Astrocyte (in vitro differentiated cells and primary cell): ENCODE measurements around the gene HOXA2. TPM values are rescaled to one million over a fixed set of nuclear protein-coding genes. Genes with fewer than 3 reads are reported as not detected.

Experiments
- DNase-seq: peaks from one replicate; pipeline ENCODE4 v3.0.0-alpha.2; 2010; ENCODE audit warnings: low read depth
- FAIRE-seq: peaks from 2 replicates; lab custom pipeline; 2011; peaks lifted over from hg19 to GRCh38; lab: Jason Lieb, UNC
- H2AFZ ChIP-seq: 2 replicates; pipeline ENCODE4 v1.6.0; 2012; ENCODE audit warnings: low read depth, low read length, inconsistent platforms
- H3K27ac ChIP-seq: 2 replicates; pipeline ENCODE4 v1.5.1; 2011; ENCODE audit warnings: low read depth, low read length, inconsistent platforms
- H3K27me3 ChIP-seq: 2 replicates; pipeline ENCODE4 v1.6.0; 2011; ENCODE audit warnings: low read length, inconsistent platforms; ENCODE audit not compliant: insufficient read depth
- H3K36me3 ChIP-seq: 2 replicates; pipeline ENCODE4 v1.5.1; 2011; ENCODE audit warnings: low read length, inconsistent platforms; ENCODE audit not compliant: insufficient read depth
- H3K4me1 ChIP-seq: 2 replicates; pipeline ENCODE4 v1.5.1; 2011; ENCODE audit warnings: low read length, inconsistent platforms; ENCODE audit not compliant: insufficient read depth
- H3K4me2 ChIP-seq: 2 replicates; pipeline ENCODE4 v1.6.0; 2012; ENCODE audit warnings: low read length, inconsistent platforms
- H3K4me3 ChIP-seq: 2 replicates; pipeline ENCODE4 v1.5.1; 2011; ENCODE audit warnings: low read depth, mild to moderate bottlenecking, low read length, inconsistent platforms; ENCODE audit not compliant: insufficient read depth
- H3K79me2 ChIP-seq: 2 replicates; pipeline ENCODE4 v1.6.0; 2012; ENCODE audit warnings: mild to moderate bottlenecking, low read length, inconsistent platforms; ENCODE audit not compliant: insufficient read depth
- H3K9ac ChIP-seq: 2 replicates; pipeline ENCODE4 v1.6.0; 2012; ENCODE audit warnings: mild to moderate bottlenecking, low read length, inconsistent platforms
- H3K9me3 ChIP-seq: 2 replicates; pipeline ENCODE4 v1.5.1; 2012; ENCODE audit warnings: low read depth, mild to moderate bottlenecking, low read length, inconsistent platforms; ENCODE audit not compliant: insufficient read depth
- H4K20me1 ChIP-seq: 2 replicates; pipeline ENCODE4 v1.6.0; 2012; ENCODE audit warnings: low read length, inconsistent platforms; ENCODE audit not compliant: insufficient read depth
- H3K27ac Mint-ChIP-seq: one replicate; pipeline ENCODE4 v1.8.0; 2021; ENCODE audit warnings: mild to moderate bottlenecking, mixed read lengths; ENCODE audit not compliant: unreplicated experiment
- H3K27me3 Mint-ChIP-seq: one replicate; pipeline ENCODE4 v1.8.0; 2021; ENCODE audit warnings: low read depth, mixed read lengths; ENCODE audit not compliant: unreplicated experiment
- H3K36me3 Mint-ChIP-seq: one replicate; pipeline ENCODE4 v1.8.0; 2021; ENCODE audit warnings: low read depth, mixed read lengths; ENCODE audit not compliant: unreplicated experiment
- H3K4me1 Mint-ChIP-seq: one replicate; pipeline ENCODE4 v1.8.0; 2021; ENCODE audit warnings: low read depth, mixed read lengths; ENCODE audit not compliant: unreplicated experiment
- H3K4me3 Mint-ChIP-seq: one replicate; pipeline ENCODE4 v1.8.0; 2021; ENCODE audit warnings: mild to moderate bottlenecking, moderate library complexity, mixed read lengths; ENCODE audit not compliant: unreplicated experiment
- H3K9me3 Mint-ChIP-seq: one replicate; pipeline ENCODE4 v1.8.0; 2021; ENCODE audit warnings: mild to moderate bottlenecking, mixed read lengths; ENCODE audit not compliant: unreplicated experiment
- EZH2 ChIP-seq: IDR thresholded peaks from 2 replicates; pipeline ENCODE4 v1.6.1; 2012; ENCODE audit warnings: mild to moderate bottlenecking, low read length, inconsistent platforms; ENCODE audit not compliant: insufficient read depth
- total RNA-seq: library from RNA; stranded (reverse); gene quantifications from 2 replicates; pipeline ENCODE4 v1.2.1, GENCODE V29; 2021
- TF ChIP-seq, protein P1 (sequence below): IDR thresholded peaks from 2 replicates; pipeline ENCODE4 v1.5.1; 2011; ENCODE audit warnings: low read depth, mild to moderate bottlenecking, inconsistent platforms, low read length, moderate library complexity; ENCODE audit not compliant: insufficient read depth

Gene HOXA2
- total RNA-seq, 1 donor from 2014 or later, result not detected

DNA sequence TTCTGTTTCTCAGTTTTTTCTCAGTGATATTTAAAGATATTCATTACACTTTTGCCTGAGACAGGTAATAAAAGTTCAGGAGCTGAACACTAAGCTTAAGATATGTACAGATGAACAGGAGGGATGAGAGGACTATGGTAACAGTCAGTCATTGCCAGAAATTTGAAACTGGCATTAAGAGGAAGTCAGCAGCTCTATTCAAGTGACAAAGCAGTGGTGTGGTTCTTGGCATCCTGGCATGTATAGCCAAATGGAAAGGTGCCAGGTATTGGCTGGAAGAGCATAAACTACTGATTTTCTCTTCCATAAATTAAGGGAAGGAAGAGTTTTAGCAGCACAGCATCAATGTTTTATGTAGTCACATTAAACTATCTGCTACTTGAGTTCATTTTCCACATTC is 29.4 kb downstream of the HOXA2 start:
- DNase-seq (no peak), FAIRE-seq (no peak)
- TF ChIP-seq EZH2, result no peak
- TF ChIP-seq, protein P1, sequence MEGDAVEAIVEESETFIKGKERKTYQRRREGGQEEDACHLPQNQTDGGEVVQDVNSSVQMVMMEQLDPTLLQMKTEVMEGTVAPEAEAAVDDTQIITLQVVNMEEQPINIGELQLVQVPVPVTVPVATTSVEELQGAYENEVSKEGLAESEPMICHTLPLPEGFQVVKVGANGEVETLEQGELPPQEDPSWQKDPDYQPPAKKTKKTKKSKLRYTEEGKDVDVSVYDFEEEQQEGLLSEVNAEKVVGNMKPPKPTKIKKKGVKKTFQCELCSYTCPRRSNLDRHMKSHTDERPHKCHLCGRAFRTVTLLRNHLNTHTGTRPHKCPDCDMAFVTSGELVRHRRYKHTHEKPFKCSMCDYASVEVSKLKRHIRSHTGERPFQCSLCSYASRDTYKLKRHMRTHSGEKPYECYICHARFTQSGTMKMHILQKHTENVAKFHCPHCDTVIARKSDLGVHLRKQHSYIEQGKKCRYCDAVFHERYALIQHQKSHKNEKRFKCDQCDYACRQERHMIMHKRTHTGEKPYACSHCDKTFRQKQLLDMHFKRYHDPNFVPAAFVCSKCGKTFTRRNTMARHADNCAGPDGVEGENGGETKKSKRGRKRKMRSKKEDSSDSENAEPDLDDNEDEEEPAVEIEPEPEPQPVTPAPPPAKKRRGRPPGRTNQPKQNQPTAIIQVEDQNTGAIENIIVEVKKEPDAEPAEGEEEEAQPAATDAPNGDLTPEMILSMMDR, result no peak
- no peaks in the 10 kb centered on the region for H4K20me1 ChIP-seq
- no peaks in the 10 kb centered on the region for H3K9me3 Mint-ChIP-seq
- H3K4me2 ChIP-seq, result no peak overlapping the region
- H3K4me3 ChIP-seq, result no peak overlapping the region
- no peaks in the 10 kb centered on the region for H3K79me2 ChIP-seq
- no peak overlapping the region for H3K27ac ChIP-seq
- no peaks in the 10 kb centered on the region for H3K36me3 ChIP-seq
- no peaks in the 10 kb centered on the region for H3K36me3 Mint-ChIP-seq
- H3K4me3 Mint-ChIP-seq, result no peak overlapping the region
- no peaks in the 10 kb centered on the region for H3K4me1 Mint-ChIP-seq
- H3K9ac ChIP-seq, result no peak overlapping the region
- no peaks in the 10 kb centered on the region for H3K27me3 ChIP-seq
- H3K27ac Mint-ChIP-seq, result no peak overlapping the region
- H2AFZ ChIP-seq, result no peak overlapping the region
- H3K4me1 ChIP-seq, result no peaks in the 10 kb centered on the region
- H3K9me3 ChIP-seq, result no peaks in the 10 kb centered on the region
- peaks cover 6% of the 10 kb centered on the region for H3K27me3 Mint-ChIP-seq

DNA sequence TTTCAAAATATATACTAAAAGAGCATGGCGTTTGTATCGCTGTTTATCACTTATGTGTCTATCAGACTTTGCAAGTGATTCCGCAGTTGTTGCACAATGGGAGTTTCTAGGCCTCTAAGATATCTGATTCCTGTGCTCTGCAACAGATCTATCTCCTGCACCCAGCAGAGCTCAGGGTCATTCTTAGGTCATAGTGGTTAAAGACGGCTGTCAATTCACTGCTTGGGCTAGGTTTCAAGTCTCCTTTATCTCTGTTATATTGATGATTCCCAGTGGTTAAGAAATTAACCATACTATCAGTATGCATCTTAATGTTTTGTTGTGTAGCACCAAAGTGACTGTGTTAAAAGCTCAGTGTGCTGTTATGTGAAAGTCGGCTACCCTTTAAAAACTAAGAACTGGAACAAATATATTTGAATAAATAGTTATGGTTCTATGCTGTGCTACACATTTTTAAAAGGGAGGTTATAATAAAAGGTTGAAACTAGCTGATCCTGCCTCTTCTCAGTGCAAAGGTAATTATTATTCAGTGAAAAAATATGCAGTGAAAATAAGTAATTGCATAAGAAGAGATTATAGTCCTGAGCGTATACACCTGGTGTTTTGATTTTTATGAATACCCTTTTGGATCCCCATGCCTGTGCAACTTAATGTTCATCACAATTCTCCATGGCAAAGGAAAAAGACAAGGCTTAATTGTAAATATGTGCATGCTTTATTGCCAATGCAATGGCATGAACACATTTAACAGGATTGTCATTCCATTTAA is 30.7 kb downstream of the HOXA2 start:
- no peak overlapping the region for H3K4me3 ChIP-seq
- no peaks in the 10 kb centered on the region for H3K4me1 ChIP-seq
- H3K79me2 ChIP-seq, result no peaks in the 10 kb centered on the region
- H4K20me1 ChIP-seq, result no peaks in the 10 kb centered on the region
- TF ChIP-seq EZH2, result no peak
- TF ChIP-seq, protein P1, result no peak
- Mint-ChIP-seq H3K9me3 (no peaks in the 10 kb centered on the region), H3K27ac (no peak overlapping the region), H3K4me3 (no peak overlapping the region), H3K4me1 (no peaks in the 10 kb centered on the region), H3K36me3 (no peaks in the 10 kb centered on the region), H3K27me3 (peaks cover 13% of the 10 kb centered on the region)
- no peak for FAIRE-seq
- H3K9me3 ChIP-seq, result no peaks in the 10 kb centered on the region
- no peak overlapping the region for H3K4me2 ChIP-seq
- H3K27ac ChIP-seq, result no peak overlapping the region
- no peaks in the 10 kb centered on the region for H3K36me3 ChIP-seq
- H2AFZ ChIP-seq, result no peak overlapping the region
- H3K9ac ChIP-seq, result no peak overlapping the region
- no peaks in the 10 kb centered on the region for H3K27me3 ChIP-seq
- DNase-seq, result no peak

GRCh38 chr7:27068259-27068658 is 34.2 kb downstream of the HOXA2 start:
- Histone ChIP-seq H2AFZ (no peak overlapping the region), H3K27ac (no peak overlapping the region), H3K36me3 (no peaks in the 10 kb centered on the region), H3K9ac (no peak overlapping the region), H3K9me3 (no peaks in the 10 kb centered on the region), H3K79me2 (no peaks in the 10 kb centered on the region), H4K20me1 (no peaks in the 10 kb centered on the region), H3K4me1 (peaks cover 4% of the 10 kb centered on the region), H3K27me3 (no peaks in the 10 kb centered on the region), H3K4me2 (no peak overlapping the region), H3K4me3 (no peak overlapping the region)
- Mint-ChIP-seq H3K4me1 (no peaks in the 10 kb centered on the region), H3K27ac (no peak overlapping the region), H3K9me3 (no peaks in the 10 kb centered on the region), H3K4me3 (no peak overlapping the region), H3K36me3 (no peaks in the 10 kb centered on the region), H3K27me3 (peaks cover 14% of the 10 kb centered on the region)
- no peak for TF ChIP-seq EZH2
- TF ChIP-seq, protein P1, result no peak
- no peak for FAIRE-seq
- DNase-seq, result no peak
